Measurements from ENCODE around the gene HMGB4.

Gene HMGB4

GRCh38 chr1:33822396-33822795 is 41.5 kb upstream of the HMGB4 start:
- TF ChIP-seq TAF1 (IDR thresholded peaks at IDR 0.05; ENCODE audit: low read depth) (no peak), CEBPB (IDR thresholded peaks at IDR 0.05) (no peak), CREB1 (IDR thresholded peaks at IDR 0.05; ENCODE audit: low read depth) (no peak), MAX (IDR thresholded peaks at IDR 0.05) (no peak), RAD21 (IDR thresholded peaks at IDR 0.05; ENCODE audit: low read depth) (no peak)

GRCh38 chr1:33823401-33823800 is 40.5 kb upstream of the HMGB4 start:
- TF ChIP-seq TAF1 (IDR thresholded peaks at IDR 0.05; ENCODE audit: low read depth): no peak
- TF ChIP-seq RAD21 (IDR thresholded peaks at IDR 0.05; ENCODE audit: low read depth): no peak
- no peak for TF ChIP-seq CEBPB (IDR thresholded peaks at IDR 0.05)
- TF ChIP-seq EGR1 (IDR thresholded peaks at IDR 0.05): no peak
- TF ChIP-seq REST (IDR thresholded peaks at IDR 0.05; ENCODE audit: low read depth): no peak
- no peak for TF ChIP-seq TCF12 (IDR thresholded peaks at IDR 0.05; ENCODE audit: low read depth)
- no peak for TF ChIP-seq TEAD4 (IDR thresholded peaks at IDR 0.05)
- no peak for TF ChIP-seq ZBTB7A (IDR thresholded peaks at IDR 0.05; ENCODE audit: low read depth)
- TF ChIP-seq EP300 (IDR thresholded peaks at IDR 0.05; ENCODE audit: borderline replicate concordance): no peak
- no peak for TF ChIP-seq CREB1 (IDR thresholded peaks at IDR 0.05; ENCODE audit: low read depth)
- no peak for TF ChIP-seq YY1 (IDR thresholded peaks at IDR 0.05; ENCODE audit: low read depth)
- no peak for TF ChIP-seq MAX (IDR thresholded peaks at IDR 0.05)
- TF ChIP-seq NFIC (IDR thresholded peaks at IDR 0.05): no peak
- TF ChIP-seq FOXM1 (IDR thresholded peaks at IDR 0.05; ENCODE audit: borderline replicate concordance, low read depth): no peak
- no peak for TF ChIP-seq USF1 (IDR thresholded peaks at IDR 0.05)

GRCh38 chr1:33823830-33824229 is 40.0 kb upstream of the HMGB4 start:
- TF ChIP-seq TAF1 (IDR thresholded peaks at IDR 0.05; ENCODE audit: low read depth) (no peak), TEAD4 (IDR thresholded peaks at IDR 0.05) (no peak), USF1 (IDR thresholded peaks at IDR 0.05) (no peak), FOXM1 (IDR thresholded peaks at IDR 0.05; ENCODE audit: borderline replicate concordance, low read depth) (no peak), EGR1 (IDR thresholded peaks at IDR 0.05) (no peak), TCF12 (IDR thresholded peaks at IDR 0.05; ENCODE audit: low read depth) (no peak), ZBTB7A (IDR thresholded peaks at IDR 0.05; ENCODE audit: low read depth) (no peak), CEBPB (IDR thresholded peaks at IDR 0.05) (no peak), MAX (IDR thresholded peaks at IDR 0.05) (no peak), CREB1 (IDR thresholded peaks at IDR 0.05; ENCODE audit: low read depth) (no peak), YY1 (IDR thresholded peaks at IDR 0.05; ENCODE audit: low read depth) (no peak), EP300 (IDR thresholded peaks at IDR 0.05; ENCODE audit: borderline replicate concordance) (no peak), NFIC (IDR thresholded peaks at IDR 0.05) (no peak), REST (IDR thresholded peaks at IDR 0.05; ENCODE audit: low read depth) (no peak), RAD21 (IDR thresholded peaks at IDR 0.05; ENCODE audit: low read depth) (no peak)

GRCh38 chr1:33824321-33824720 is 39.6 kb upstream of the HMGB4 start:
- TF ChIP-seq NFIC (IDR thresholded peaks at IDR 0.05) (no peak), ZBTB7A (IDR thresholded peaks at IDR 0.05; ENCODE audit: low read depth) (no peak), RAD21 (IDR thresholded peaks at IDR 0.05; ENCODE audit: low read depth) (no peak), EGR1 (IDR thresholded peaks at IDR 0.05) (no peak), REST (IDR thresholded peaks at IDR 0.05; ENCODE audit: low read depth) (no peak), USF1 (IDR thresholded peaks at IDR 0.05) (no peak), YY1 (IDR thresholded peaks at IDR 0.05; ENCODE audit: low read depth) (no peak), CEBPB (IDR thresholded peaks at IDR 0.05) (no peak)

Measured in Ishikawa (cell line).